PC-3 (cell line): ENCODE measurements around the gene ATIC. TPM values are rescaled to one million over a fixed set of nuclear protein-coding genes. Genes with fewer than 3 reads are reported as not detected.

Experiments
- ATAC-seq: fragments of 200-7000 bp; cut with Tn5 transposase; 2 replicates; pipeline ENCODE4 v1.9.1; 2020; ENCODE audit warnings: mild to moderate bottlenecking, moderate library complexity
- BruUV-seq: library from RNA; stranded (reverse); fragments of 400-500 nt; replicated peaks from 2 replicates; lab custom pipeline; 2021; lab: Mats Ljungman, UMichigan
- CTCF ChIA-PET: fragments of 300-600 bp; sonication (Branson Sonifier 250); formaldehyde crosslinking; loops from one replicate; lab custom pipeline; 2022; ENCODE audit warnings: antibody characterized with exemption; lab: Charles Lee
- POLR2A ChIA-PET: fragments of 300-600 bp; sonication (Branson Sonifier 250); formaldehyde crosslinking; loops from one replicate; lab custom pipeline; 2022; ENCODE audit warnings: antibody characterized with exemption; ENCODE audit not compliant: unreplicated experiment; lab: Charles Lee
- DNase-seq: peaks from one replicate; pipeline ENCODE4 v3.0.0-alpha.2; 2015
- H2AFZ ChIP-seq: fragments of 300-600 bp; sonication (generic); 2 replicates; pipeline ENCODE4 v1.6.0; 2016; ENCODE audit warnings: antibody characterized with exemption, low read length
- H3F3A ChIP-seq: fragments of 300-600 bp; sonication (generic); one replicate; pipeline ENCODE4 v1.6.0; 2017; ENCODE audit warnings: antibody characterized with exemption, low read length, control low read depth, mild to moderate bottlenecking; ENCODE audit not compliant: unreplicated experiment
- H3K27ac ChIP-seq: fragments of 300-600 bp; sonication (generic); 2 replicates; pipeline ENCODE4 v1.5.1; 2016; ENCODE audit warnings: mild to moderate bottlenecking, low read length
- H3K27me3 ChIP-seq: fragments of 300-600 bp; sonication (generic); 2 replicates; pipeline ENCODE4 v1.6.1; 2016; ENCODE audit warnings: low read length, mixed read lengths
- H3K36me3 ChIP-seq: fragments of 300-600 bp; sonication (generic); 2 replicates; pipeline ENCODE4 v1.6.1; 2016; ENCODE audit warnings: low read depth, mixed run types, low read length, mixed read lengths
- H3K4me1 ChIP-seq: fragments of 300-600 bp; sonication (generic); 2 replicates; pipeline ENCODE4 v1.5.1; 2016; ENCODE audit warnings: low read length; ENCODE audit not compliant: insufficient read depth
- H3K4me2 ChIP-seq: fragments of 300-600 bp; sonication (generic); 2 replicates; pipeline ENCODE4 v1.6.0; 2016; ENCODE audit warnings: low read length
- H3K4me3 ChIP-seq: fragments of 300-600 bp; sonication (generic); 2 replicates; pipeline ENCODE4 v1.5.1; 2016; ENCODE audit warnings: mild to moderate bottlenecking, low read length, mixed read lengths
- H3K79me2 ChIP-seq: fragments of 300-600 bp; sonication (generic); 2 replicates; pipeline ENCODE4 v1.6.1; 2017; ENCODE audit warnings: low read length, mixed read lengths
- H3K9ac ChIP-seq: fragments of 300-600 bp; sonication (generic); 2 replicates; pipeline ENCODE4 v1.6.0; 2016; ENCODE audit warnings: mild to moderate bottlenecking, low read length
- H3K9me2 ChIP-seq: fragments of 300-600 bp; sonication (generic); replicated peaks from 2 replicates; pipeline ENCODE4 v1.6.1; 2016; ENCODE audit warnings: mixed run types, low read length, mixed read lengths
- H3K9me3 ChIP-seq: fragments of 300-600 bp; sonication (generic); 2 replicates; pipeline ENCODE4 v1.6.1; 2016; ENCODE audit warnings: low read length, mixed read lengths
- H4K20me1 ChIP-seq: fragments of 300-600 bp; sonication (generic); 2 replicates; pipeline ENCODE4 v1.6.1; 2016; ENCODE audit warnings: low read length, mixed read lengths
- EZH2 ChIP-seq: fragments of 300-600 bp; sonication (generic); IDR thresholded peaks from one replicate; pipeline ENCODE4 v1.6.1; 2017; ENCODE audit warnings: antibody characterized with exemption, mild to moderate bottlenecking, low read length; ENCODE audit not compliant: unreplicated experiment
- EZH2phosphoT487 ChIP-seq: fragments of 300-600 bp; sonication (generic); IDR thresholded peaks from 2 replicates; pipeline ENCODE4 v1.6.1; 2018; ENCODE audit warnings: mild to moderate bottlenecking, antibody characterized with exemption, low read length, borderline replicate concordance
- intact Hi-C: fragments of 100-400 bp; cut with micrococcal nuclease; formaldehyde crosslinking; loops from 2 replicates; pipeline ENCODE4 v1.9.0; 2023
- total RNA-seq: library from RNA; depleted of rRNA; stranded (reverse); fragments of >200 nt; gene quantifications from 2 replicates; pipeline ENCODE4 v1.2.3, GENCODE V29; 2014
- TF ChIP-seq, protein P1 (sequence below): fragments of 300-600 bp; sonication (generic); conservative IDR thresholded peaks from 2 replicates; pipeline ENCODE4 v1.5.1; 2017; ENCODE audit warnings: antibody characterized with exemption, low read depth, mild to moderate bottlenecking, low read length

The ATIC gene
- total RNA-seq, 1 experiment from 2014 or later = 41.7 TPM

DNA sequence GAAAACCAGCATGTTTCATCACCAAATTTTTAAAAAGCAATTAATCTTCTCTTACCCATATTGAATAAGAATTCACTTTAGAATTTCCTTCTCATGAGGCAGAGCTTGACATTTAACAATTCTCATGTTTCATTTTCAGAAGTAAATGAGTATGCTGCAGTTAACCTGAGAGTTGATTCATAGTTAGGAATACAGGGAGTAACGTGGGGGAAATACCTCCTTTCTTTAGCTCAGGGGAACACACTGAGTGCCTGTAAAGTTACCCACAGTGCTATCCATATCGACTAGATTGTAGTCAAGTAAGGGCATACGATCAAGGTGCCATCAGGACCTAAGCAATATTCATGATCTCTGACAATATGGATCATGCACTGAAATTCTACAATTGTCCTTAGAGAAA lies 38.9 kb upstream of the ATIC start:
- intact Hi-C loops = no loop called here
- ChIA-PET CTCF (no interaction called here), POLR2A (interaction anchor here (0.6 kb wide), 1 partner anchor 184 kb away, joined by 4 read pairs; no protein-coding TSS in a partner anchor)
- Histone ChIP-seq H3K4me3 (no peak overlapping the region), H3K4me2 (no peak overlapping the region), H3K27me3 (no peaks in the 10 kb centered on the region), H3K9me2 (no peaks in the 10 kb centered on the region), H3K9ac (no peak overlapping the region), H2AFZ (no peak overlapping the region), H3K27ac (no peak overlapping the region), H3K79me2 (no peaks in the 10 kb centered on the region), H3F3A (no peaks in the 10 kb centered on the region), H3K9me3 (no peaks in the 10 kb centered on the region), H3K36me3 (no peaks in the 10 kb centered on the region), H4K20me1 (no peaks in the 10 kb centered on the region), H3K4me1 (no peaks in the 10 kb centered on the region)
- BruUV-seq = no TSS peak
- ATAC-seq (no peak), DNase-seq (no peak)
- no peak for TF ChIP-seq EZH2
- TF ChIP-seq EZH2phosphoT487 = no peak
- TF ChIP-seq, protein P1, sequence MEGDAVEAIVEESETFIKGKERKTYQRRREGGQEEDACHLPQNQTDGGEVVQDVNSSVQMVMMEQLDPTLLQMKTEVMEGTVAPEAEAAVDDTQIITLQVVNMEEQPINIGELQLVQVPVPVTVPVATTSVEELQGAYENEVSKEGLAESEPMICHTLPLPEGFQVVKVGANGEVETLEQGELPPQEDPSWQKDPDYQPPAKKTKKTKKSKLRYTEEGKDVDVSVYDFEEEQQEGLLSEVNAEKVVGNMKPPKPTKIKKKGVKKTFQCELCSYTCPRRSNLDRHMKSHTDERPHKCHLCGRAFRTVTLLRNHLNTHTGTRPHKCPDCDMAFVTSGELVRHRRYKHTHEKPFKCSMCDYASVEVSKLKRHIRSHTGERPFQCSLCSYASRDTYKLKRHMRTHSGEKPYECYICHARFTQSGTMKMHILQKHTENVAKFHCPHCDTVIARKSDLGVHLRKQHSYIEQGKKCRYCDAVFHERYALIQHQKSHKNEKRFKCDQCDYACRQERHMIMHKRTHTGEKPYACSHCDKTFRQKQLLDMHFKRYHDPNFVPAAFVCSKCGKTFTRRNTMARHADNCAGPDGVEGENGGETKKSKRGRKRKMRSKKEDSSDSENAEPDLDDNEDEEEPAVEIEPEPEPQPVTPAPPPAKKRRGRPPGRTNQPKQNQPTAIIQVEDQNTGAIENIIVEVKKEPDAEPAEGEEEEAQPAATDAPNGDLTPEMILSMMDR = no peak

DNA sequence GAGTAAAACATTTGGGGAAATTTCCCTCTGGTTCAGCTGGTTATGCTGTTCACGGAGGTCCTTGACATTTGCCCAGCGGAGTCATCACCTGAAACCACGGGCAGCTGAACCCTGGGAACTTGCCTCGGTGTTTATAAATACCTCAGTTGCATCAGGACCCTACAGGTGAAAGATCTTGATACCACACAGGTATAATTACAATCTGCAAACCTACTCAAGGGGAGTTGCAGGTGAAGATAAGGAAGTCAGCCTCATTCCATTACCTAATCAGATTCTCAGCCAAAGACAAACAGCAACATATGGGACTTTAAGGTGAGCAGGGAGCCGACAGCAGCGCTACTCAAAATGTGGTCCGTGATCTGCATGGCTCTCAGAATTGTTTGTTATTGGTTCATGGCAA lies 37.0 kb upstream of the ATIC start:
- ATAC-seq = no peak
- Histone ChIP-seq H3K27me3 (no peaks in the 10 kb centered on the region), H3K9me2 (no peaks in the 10 kb centered on the region), H3K4me1 (no peaks in the 10 kb centered on the region), H2AFZ (no peak overlapping the region), H3K36me3 (no peaks in the 10 kb centered on the region), H4K20me1 (no peaks in the 10 kb centered on the region), H3K4me3 (no peak overlapping the region), H3K9me3 (no peaks in the 10 kb centered on the region), H3K4me2 (no peak overlapping the region), H3K79me2 (no peaks in the 10 kb centered on the region), H3F3A (no peaks in the 10 kb centered on the region), H3K27ac (no peak overlapping the region), H3K9ac (no peak overlapping the region)
- ChIA-PET POLR2A (no interaction called here), CTCF (no interaction called here)
- intact Hi-C loops = no loop called here
- TF ChIP-seq EZH2 (no peak), EZH2phosphoT487 (no peak)
- TF ChIP-seq, protein P1 = no peak
- DNase-seq = no peak
- BruUV-seq = no TSS peak

DNA sequence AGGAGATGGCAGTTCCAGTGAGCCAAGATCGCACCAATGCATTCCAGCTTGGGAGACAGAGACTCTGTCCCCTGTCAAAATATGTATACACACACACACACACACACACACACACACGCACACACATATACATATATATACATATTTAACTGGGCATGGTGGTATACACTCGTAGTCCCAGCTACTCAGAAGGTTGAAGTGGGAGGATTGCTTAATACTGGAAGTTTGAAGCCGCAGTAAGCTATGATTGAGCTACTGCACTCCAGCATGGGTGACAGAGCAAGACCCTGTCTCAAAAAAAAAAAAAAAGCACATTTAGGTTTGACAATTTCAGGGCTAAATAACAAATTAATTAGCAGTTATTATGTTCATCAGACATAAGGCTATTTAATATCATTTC lies 36.0 kb upstream of the ATIC start:
- no peaks in the 10 kb centered on the region for H3K9me3 ChIP-seq
- no peaks in the 10 kb centered on the region for H3K79me2 ChIP-seq
- no peak overlapping the region for H3K9ac ChIP-seq
- DNase-seq (no peak), ATAC-seq (no peak)
- H3K27me3 ChIP-seq = no peaks in the 10 kb centered on the region
- no peaks in the 10 kb centered on the region for H4K20me1 ChIP-seq
- no peak overlapping the region for H3K27ac ChIP-seq
- no peak overlapping the region for H3K4me2 ChIP-seq
- H2AFZ ChIP-seq = no peak overlapping the region
- no TSS peak for BruUV-seq
- intact Hi-C loops = no loop called here
- H3K36me3 ChIP-seq = no peaks in the 10 kb centered on the region
- H3K4me1 ChIP-seq = no peaks in the 10 kb centered on the region
- no peaks in the 10 kb centered on the region for H3F3A ChIP-seq
- H3K9me2 ChIP-seq = no peaks in the 10 kb centered on the region
- ChIA-PET CTCF (no interaction called here), POLR2A (no interaction called here)
- TF ChIP-seq EZH2phosphoT487 (no peak), EZH2 (no peak)
- TF ChIP-seq, protein P1 = no peak
- H3K4me3 ChIP-seq = no peak overlapping the region
